Mesenchymal stem cell (in vitro differentiated cells and primary cell): ENCODE data around the gene PKMYT1.

Source experiments
- DNase-seq: peaks from one replicate; pipeline ENCODE4 v3.0.0-alpha.2; 2013
- H2AFZ ChIP-seq: one replicate; pipeline ENCODE4 v1.6.1; 2013; ENCODE audit warnings: low read depth, mild to moderate bottlenecking, control low read depth, inconsistent platforms, low read length, moderate library complexity
- H2AK5ac ChIP-seq: 2 replicates; pipeline ENCODE4 v1.6.1; 2013; ENCODE audit warnings: low read length, moderate library complexity, mild to moderate bottlenecking, inconsistent platforms; ENCODE audit not compliant: severe bottlenecking
- H2BK120ac ChIP-seq: one replicate; pipeline ENCODE4 v1.6.1; 2013; ENCODE audit warnings: low read depth, mild to moderate bottlenecking, inconsistent platforms, low read length, moderate library complexity
- H2BK12ac ChIP-seq, 2 experiments: one replicate each; pipeline ENCODE4 v1.6.1; 2013; ENCODE audit warnings: inconsistent platforms in 2 of 2, low read length in 2 of 2, mild to moderate bottlenecking in 2 of 2, moderate library complexity in 2 of 2, control low read depth in 1 of 2
- H2BK15ac ChIP-seq: one replicate; pipeline ENCODE4 v1.6.1; 2013; ENCODE audit warnings: mild to moderate bottlenecking, low read depth, inconsistent platforms; ENCODE audit not compliant: poor library complexity, severe bottlenecking
- H2BK5ac ChIP-seq: 2 replicates; pipeline ENCODE4 v1.6.1; 2013; ENCODE audit warnings: low read depth, mild to moderate bottlenecking, low read length, control low read depth, inconsistent platforms; ENCODE audit not compliant: poor library complexity, severe bottlenecking
- H3K14ac ChIP-seq, 2 experiments: one replicate each; pipeline ENCODE4 v1.6.1; 2013; ENCODE audit warnings: inconsistent platforms in 2 of 2, low read length in 2 of 2, control low read depth in 1 of 2, mild to moderate bottlenecking in 1 of 2, moderate library complexity in 1 of 2
- H3K18ac ChIP-seq, 2 experiments: one replicate each; pipeline ENCODE4 v1.6.1; 2013; ENCODE audit warnings: inconsistent platforms in 2 of 2, low read length in 2 of 2, control low read depth in 1 of 2, low read depth in 1 of 2, mild to moderate bottlenecking in 1 of 2
- H3K23ac ChIP-seq, 2 experiments: one replicate each; pipeline ENCODE4 v1.6.1; 2013; ENCODE audit warnings: inconsistent platforms in 2 of 2, low read length in 2 of 2, mild to moderate bottlenecking in 2 of 2, moderate library complexity in 2 of 2, control low read depth in 1 of 2
- H3K27ac ChIP-seq: 2 replicates; pipeline ENCODE4 v1.5.1; 2013; ENCODE audit warnings: mild to moderate bottlenecking, moderate library complexity, low read length, control low read depth, inconsistent platforms; ENCODE audit not compliant: poor library complexity, severe bottlenecking
- H3K27me3 ChIP-seq, 2 experiments: 2 replicates each; pipeline versions ENCODE4 v1.6.1 to v1.7.0; 2013; ENCODE audit warnings: low read length in 2 of 2, mild to moderate bottlenecking in 2 of 2, moderate library complexity in 2 of 2, control low read depth in 1 of 2, inconsistent platforms in 1 of 2; ENCODE audit not compliant: control insufficient read depth in 1 of 2, insufficient read depth in 1 of 2
- H3K36me3 ChIP-seq, 2 experiments: 2 replicates each; pipeline versions ENCODE4 v1.6.1 to v1.7.0; 2013; ENCODE audit warnings: low read length in 2 of 2, control low read depth in 1 of 2, inconsistent platforms in 1 of 2, low read depth in 1 of 2, mild to moderate bottlenecking in 1 of 2; ENCODE audit not compliant: insufficient read depth in 2 of 2, control insufficient read depth in 1 of 2
- H3K4ac ChIP-seq, 2 experiments: one replicate each; pipeline ENCODE4 v1.6.1; 2013; ENCODE audit warnings: inconsistent platforms in 2 of 2, low read length in 2 of 2, mild to moderate bottlenecking in 2 of 2, moderate library complexity in 2 of 2, control low read depth in 1 of 2, low read depth in 1 of 2
- H3K4me1 ChIP-seq: 2 replicates; pipeline ENCODE4 v1.6.1; 2013; ENCODE audit warnings: low read depth, low read length, control low read depth; ENCODE audit not compliant: control insufficient read depth, insufficient read depth
- H3K4me2 ChIP-seq: 2 replicates; pipeline ENCODE4 v1.6.1; 2013; ENCODE audit warnings: low read length, mild to moderate bottlenecking, inconsistent platforms; ENCODE audit not compliant: poor library complexity, severe bottlenecking
- H3K4me3 ChIP-seq, 2 experiments: 2 replicates each; pipeline versions ENCODE4 v1.5.1 to v1.7.0; 2013; ENCODE audit warnings: low read length in 2 of 2, mild to moderate bottlenecking in 2 of 2, control low read depth in 1 of 2, low read depth in 1 of 2; ENCODE audit not compliant: insufficient read depth in 1 of 2
- H3K79me1 ChIP-seq: replicated peaks from 2 replicates; pipeline ENCODE4 v1.6.1; 2013; ENCODE audit warnings: mild to moderate bottlenecking, control low read depth, low read length, inconsistent platforms; ENCODE audit not compliant: poor library complexity, severe bottlenecking
- H3K9ac ChIP-seq: 2 replicates; pipeline ENCODE4 v1.7.0; 2013; ENCODE audit warnings: mild to moderate bottlenecking, low read length, moderate library complexity
- H3K9me3 ChIP-seq: 2 replicates; pipeline ENCODE4 v1.7.0; 2013; ENCODE audit warnings: mild to moderate bottlenecking, low read length; ENCODE audit not compliant: control insufficient read depth
- H4K8ac ChIP-seq: one replicate; pipeline ENCODE4 v1.6.1; 2013; ENCODE audit warnings: inconsistent platforms, mild to moderate bottlenecking, low read length, moderate library complexity
- H4K91ac ChIP-seq: one replicate; pipeline ENCODE4 v1.6.1; 2013; ENCODE audit warnings: mild to moderate bottlenecking, low read length, inconsistent platforms
- WGBS: methylation state at CpG from one replicate; pipeline ENCODE4 v1.1.7; 2013; ENCODE audit warnings: mixed read lengths; 5-methylcytosine and 5-hydroxymethylcytosine counted together

PKMYT1 gene

GRCh38 chr16:3010510-3010909 lies 30.3 kb upstream of the PKMYT1 start:
- Histone ChIP-seq H3K14ac (no peak overlapping the region), H3K27me3 (peaks cover 89 to 91% of the 10 kb centered on the region in 2 experiments), H3K4ac (no peak overlapping the region), H3K4me1 (peaks cover 31% of the 10 kb centered on the region), H3K18ac (no peak overlapping the region), H3K79me1 (no peaks in the 10 kb centered on the region), H3K23ac (no peak overlapping the region), H4K8ac (peak overlapping the region; percentile 20), H3K4me2 (no peak overlapping the region), H2AFZ (no peak overlapping the region), H3K27ac (no peak overlapping the region), H2BK12ac (no peak overlapping the region), H2BK15ac (no peak overlapping the region), H2BK5ac (no peak overlapping the region), H3K36me3 (no peaks in the 10 kb centered on the region), H3K9ac (no peak overlapping the region), H2AK5ac (no peak overlapping the region), H3K9me3 (no peaks in the 10 kb centered on the region), H4K91ac (peak overlapping the region; percentile 80), H3K4me3 (no peak overlapping the region), H2BK120ac (no peak overlapping the region)
- no peak for DNase-seq
- WGBS: 92% methylated on average over 7 of the region's 8 CpGs

GRCh38 chr16:3009568-3010390 lies 29.5 kb upstream of the PKMYT1 start:
- Histone ChIP-seq H3K4me1 (peaks cover 32% of the 10 kb centered on the region), H3K4ac (no peak overlapping the region), H3K4me3 (no peak overlapping the region), H3K79me1 (no peaks in the 10 kb centered on the region), H3K9ac (no peak overlapping the region), H4K8ac (no peak overlapping the region), H3K27me3 (peaks cover 89 to 93% of the 10 kb centered on the region in 2 experiments), H2AFZ (no peak overlapping the region), H4K91ac (no peak overlapping the region), H2AK5ac (no peak overlapping the region), H3K4me2 (no peak overlapping the region), H3K14ac (no peak overlapping the region), H2BK12ac (no peak overlapping the region), H3K9me3 (no peaks in the 10 kb centered on the region), H2BK120ac (no peak overlapping the region), H2BK5ac (no peak overlapping the region), H2BK15ac (no peak overlapping the region), H3K18ac (no peak overlapping the region), H3K23ac (no peak overlapping the region), H3K27ac (no peak overlapping the region), H3K36me3 (no peaks in the 10 kb centered on the region)
- peak; percentile 30 for DNase-seq
- WGBS: 19% methylated on average over 19 of the region's 21 CpGs

- Histone ChIP-seq H4K91ac (no peak overlapping the region), H2BK5ac (no peak overlapping the region), H3K4me2 (no peak overlapping the region), H3K14ac (no peak overlapping the region), H2AK5ac (no peak overlapping the region), H3K36me3 (no peaks in the 10 kb centered on the region), H3K4ac (no peak overlapping the region), H3K27me3 (peaks cover 80 to 87% of the 10 kb centered on the region in 2 experiments), H3K23ac (peak overlapping the region in 1 of 2 experiments; percentile 9), H2BK120ac (no peak overlapping the region), H3K27ac (no peak overlapping the region), H3K9ac (no peak overlapping the region), H2AFZ (no peak overlapping the region), H3K18ac (no peak overlapping the region), H4K8ac (no peak overlapping the region), H3K9me3 (no peaks in the 10 kb centered on the region), H3K79me1 (no peaks in the 10 kb centered on the region), H3K4me1 (peaks cover 37% of the 10 kb centered on the region), H2BK12ac (no peak overlapping the region), H3K4me3 (no peak overlapping the region), H2BK15ac (no peak overlapping the region)
- no peak for DNase-seq
- WGBS: 32% methylated on average over 4 of the region's 4 CpGs
Measured at GRCh38 chr16:3008690-3009037, 28.4 kb upstream of the PKMYT1 start.

- H3K9me3 ChIP-seq: no peaks in the 10 kb centered on the region
- peaks cover 75 to 81% of the 10 kb centered on the region in 2 experiments for H3K27me3 ChIP-seq
- H3K4me2 ChIP-seq: no peak overlapping the region
- H3K4me3 ChIP-seq: no peak overlapping the region
- no peak overlapping the region for H4K8ac ChIP-seq
- no peak overlapping the region for H3K18ac ChIP-seq
- no peak overlapping the region for H3K23ac ChIP-seq
- H4K91ac ChIP-seq: no peak overlapping the region
- H3K79me1 ChIP-seq: no peaks in the 10 kb centered on the region
- H3K36me3 ChIP-seq: no peaks in the 10 kb centered on the region
- peak overlapping the region in 1 of 2 experiments; percentile 64 for H3K4ac ChIP-seq
- no peak for DNase-seq
- peaks cover 34% of the 10 kb centered on the region for H3K4me1 ChIP-seq
- H2AK5ac ChIP-seq: no peak overlapping the region
- no peak overlapping the region for H3K9ac ChIP-seq
- no peak overlapping the region for H2BK15ac ChIP-seq
- no peak overlapping the region for H2BK12ac ChIP-seq
- no peak overlapping the region for H3K14ac ChIP-seq
- no peak overlapping the region for H2AFZ ChIP-seq
- H3K27ac ChIP-seq: no peak overlapping the region
- H2BK120ac ChIP-seq: no peak overlapping the region
- WGBS: 18% methylated on average over 12 of the region's 17 CpGs
- no peak overlapping the region for H2BK5ac ChIP-seq
Measured at GRCh38 chr16:3007957-3008689, 27.9 kb upstream of the PKMYT1 start.
